ENCODE results near the gene CFL2. TPM values are rescaled to one million over a fixed set of nuclear protein-coding genes. Genes with fewer than 3 reads are reported as not detected.

Gene CFL2
- total and polyA plus RNA-seq, 10 donors = 9.8 to 32.8 (median 21.6) TPM

- H3K27ac ChIP-seq = no peak overlapping the region
- peaks cover 0 to 14% (median 4%) of the 10 kb centered on the region in 6 donors for H3K36me3 ChIP-seq
- H3K27me3 ChIP-seq (replicated peaks in 1 of 7) = no peaks in the 10 kb centered on the region
- H3K4me1 ChIP-seq = peaks cover 13 to 50% (median 32%) of the 10 kb centered on the region in 6 donors
- DNase-seq = no peak
- no peaks in the 10 kb centered on the region for H3K9me3 ChIP-seq
- intact Hi-C loops (cut with DNase I; ENCODE audit: low total_unique reads) = no loop called here
- H3K4me3 ChIP-seq = no peak overlapping the region
- no peak for TF ChIP-seq CTCF (IDR thresholded peaks at IDR 0.05 in 8 of 11, conservative IDR thresholded peaks at IDR 0.05 in 3 of 11)
- no peak for TF ChIP-seq POLR2A (IDR thresholded peaks at IDR 0.05)
- no peak for TF ChIP-seq POLR2AphosphoS5 (IDR thresholded peaks at IDR 0.05)
- 78 to 96% (median 87%) methylated on average over 1 of the region's 1 CpG for WGBS, 5 donors
Observed at GRCh38 chr14:34710006-34710405, 4.4 kb downstream of the CFL2 start.

DNA sequence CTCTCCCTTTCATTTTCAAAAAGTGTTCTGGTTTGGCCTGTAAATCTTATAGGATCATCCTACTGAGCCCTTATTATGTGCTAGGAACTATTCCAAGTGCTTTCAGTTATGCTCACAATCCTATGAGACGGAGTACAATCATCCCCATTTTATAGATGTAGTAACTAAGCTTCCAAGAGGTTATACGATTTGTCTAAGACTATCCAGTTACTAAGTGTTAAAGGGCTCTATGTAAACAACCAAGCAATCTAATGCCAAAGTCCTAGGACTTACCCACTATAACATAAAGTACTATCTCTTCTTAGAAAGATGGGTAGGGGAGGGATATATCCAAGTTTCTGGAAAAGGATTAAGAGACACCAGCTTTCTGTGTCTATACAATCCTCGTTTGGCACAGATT lies 6.7 kb downstream of the CFL2 start:
- intact Hi-C loops (cut with DNase I; ENCODE audit: low total_unique reads) = no loop called here
- peaks cover 4 to 32% (median 19%) of the 10 kb centered on the region in 6 donors for H3K4me1 ChIP-seq
- peaks cover 0 to 13% (median 4%) of the 10 kb centered on the region in 6 donors for H3K36me3 ChIP-seq
- H3K4me3 ChIP-seq = no peak overlapping the region
- WGBS, 5 donors = 87 to 97% (median 94%) methylated on average over 3 of the region's 3 CpGs
- H3K27me3 ChIP-seq (replicated peaks in 1 of 7) = no peaks in the 10 kb centered on the region
- TF ChIP-seq POLR2AphosphoS5 (IDR thresholded peaks at IDR 0.05) (no peak), CTCF (IDR thresholded peaks at IDR 0.05 in 8 of 11, conservative IDR thresholded peaks at IDR 0.05 in 3 of 11) (no peak)
- no peaks in the 10 kb centered on the region for H3K9me3 ChIP-seq
- no peak for DNase-seq
- H3K27ac ChIP-seq = no peak overlapping the region

DNA sequence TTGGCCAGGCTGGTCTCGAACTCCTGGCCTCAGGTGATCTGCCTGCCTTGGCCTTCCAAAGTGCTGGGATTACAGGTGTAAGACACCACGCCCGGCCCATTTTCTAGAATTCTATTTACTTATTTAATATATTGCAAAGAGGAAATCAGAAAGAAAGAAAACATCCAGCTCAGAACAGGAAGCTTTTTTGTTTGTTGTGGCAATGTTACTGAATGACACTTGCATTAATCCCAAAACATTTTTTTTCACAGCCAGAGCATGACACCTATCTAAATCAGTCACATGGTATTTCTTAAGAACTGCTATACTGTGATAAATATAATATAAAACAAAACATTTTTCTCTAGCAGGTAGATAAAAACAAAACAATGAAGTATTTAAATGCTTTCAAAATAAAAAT lies 12.6 kb downstream of the CFL2 start:
- no peak overlapping the region for H3K4me3 ChIP-seq
- H3K36me3 ChIP-seq = no peaks in the 10 kb centered on the region
- no peak for TF ChIP-seq POLR2A (IDR thresholded peaks at IDR 0.05)
- TF ChIP-seq CTCF (IDR thresholded peaks at IDR 0.05 in 8 of 11, conservative IDR thresholded peaks at IDR 0.05 in 3 of 11) = no peak
- no peak for TF ChIP-seq POLR2AphosphoS5 (IDR thresholded peaks at IDR 0.05)
- H3K9me3 ChIP-seq = no peaks in the 10 kb centered on the region
- no peaks in the 10 kb centered on the region for H3K4me1 ChIP-seq
- H3K27me3 ChIP-seq (replicated peaks in 1 of 7) = no peaks in the 10 kb centered on the region
- no peak for DNase-seq
- WGBS, 5 donors = 90 to 100% (median 94%) methylated on average over 3 of the region's 3 CpGs
- H3K27ac ChIP-seq = no peak overlapping the region
- intact Hi-C loops (cut with DNase I; ENCODE audit: low total_unique reads) = no loop called here

GRCh38 chr14:34700622-34701130 lies 13.7 kb downstream of the CFL2 start:
- TF ChIP-seq CTCF (IDR thresholded peaks at IDR 0.05 in 8 of 11, conservative IDR thresholded peaks at IDR 0.05 in 3 of 11) = no peak
- TF ChIP-seq POLR2AphosphoS5 (IDR thresholded peaks at IDR 0.05) = no peak
- no peak for TF ChIP-seq POLR2A (IDR thresholded peaks at IDR 0.05)
- H3K4me3 ChIP-seq = no peak overlapping the region
- no peaks in the 10 kb centered on the region for H3K4me1 ChIP-seq
- H3K27me3 ChIP-seq (replicated peaks in 1 of 7) = no peaks in the 10 kb centered on the region
- H3K9me3 ChIP-seq = no peaks in the 10 kb centered on the region
- no peaks in the 10 kb centered on the region for H3K36me3 ChIP-seq
- WGBS, 5 donors = 91 to 96% (median 95%) methylated on average over 1 of the region's 1 CpG
- no peak for DNase-seq
- intact Hi-C loops (cut with DNase I; ENCODE audit: low total_unique reads) = no loop called here
- no peak overlapping the region for H3K27ac ChIP-seq

All from spleen (tissue), 11 donors.